H1 (cell line): Measurements from ENCODE around the gene HABP2. TPM values are rescaled to one million over a fixed set of nuclear protein-coding genes. Genes with fewer than 3 reads are reported as not detected.

Experiments used
- CTCF ChIA-PET: fragments of 300-600 bp; sonication (Branson Sonifier 250); formaldehyde crosslinking; loops from one replicate; lab custom pipeline; 2021; ENCODE audit not compliant: partially characterized antibody; lab: Charles Lee
- POLR2A ChIA-PET: fragments of 300-600 bp; sonication (Branson Sonifier 250); formaldehyde crosslinking; loops from one replicate; lab custom pipeline; 2021; ENCODE audit warnings: inconsistent platforms; ENCODE audit not compliant: partially characterized antibody; lab: Charles Lee
- DNase-seq, 2 experiments: peaks; one replicate each; pipeline versions ENCODE4 v3.0.0 to v3.0.0-alpha.2; 2010 to 2022; ENCODE audit warnings: low spot score in 2 of 2, low read depth in 1 of 2, mixed read lengths in 1 of 2
- FAIRE-seq: peaks from 2 replicates; lab custom pipeline; 2011; peaks lifted over from hg19 to GRCh38; lab: Jason Lieb, UNC
- H2AFZ ChIP-seq: 2 replicates; pipeline ENCODE4 v1.8.1; 2012; ENCODE audit warnings: low read length, inconsistent platforms
- H2AK5ac ChIP-seq: 2 replicates; pipeline ENCODE4 v1.6.1; 2013; ENCODE audit warnings: low read depth, low read length
- H2BK120ac ChIP-seq: replicated peaks from 2 replicates; pipeline ENCODE3; 2013; ENCODE audit warnings: low read depth, low read length, inconsistent platforms
- H2BK12ac ChIP-seq: 2 replicates; pipeline ENCODE4 v1.6.1; 2013; ENCODE audit warnings: low read depth, low read length
- H2BK15ac ChIP-seq: 2 replicates; pipeline ENCODE4 v1.6.1; 2013; ENCODE audit warnings: low read length
- H2BK20ac ChIP-seq: 2 replicates; pipeline ENCODE4 v1.6.1; 2013; ENCODE audit warnings: low read length
- H2BK5ac ChIP-seq: 2 replicates; pipeline ENCODE4 v1.6.1; 2013; ENCODE audit warnings: low read depth, low read length
- H3K14ac ChIP-seq: 2 replicates; pipeline ENCODE4 v1.6.1; 2013; ENCODE audit warnings: inconsistent platforms; ENCODE audit not compliant: insufficient read length
- H3K18ac ChIP-seq: 2 replicates; pipeline ENCODE4 v1.6.1; 2013; ENCODE audit warnings: low read length; ENCODE audit errors: extremely low read depth
- H3K23ac ChIP-seq: 2 replicates; pipeline ENCODE4 v1.6.1; 2013; ENCODE audit warnings: inconsistent platforms; ENCODE audit not compliant: insufficient read length
- H3K23me2 ChIP-seq: 2 replicates; pipeline ENCODE4 v1.6.1; 2013; ENCODE audit warnings: low read depth, low read length
- H3K27ac ChIP-seq: 2 replicates; pipeline ENCODE4 v1.6.1; 2011; ENCODE audit warnings: low read depth, low read length, inconsistent platforms
- H3K27me3 ChIP-seq, 4 experiments: replicated peaks in 1 of 4; 1 replicate in 1 of 4; 2 replicates in 3 of 4; pipeline versions ENCODE4 v1.6.1 to v1.8.1; 2011 to 2013; ENCODE audit warnings: low read length in 3 of 4, mild to moderate bottlenecking in 3 of 4, inconsistent platforms in 2 of 4, mixed read lengths in 2 of 4, moderate library complexity in 1 of 4; ENCODE audit not compliant: control insufficient read depth in 3 of 4, insufficient read depth in 3 of 4; ENCODE audit errors: extremely low read depth in 1 of 4
- H3K36me3 ChIP-seq, 4 experiments: 2 replicates each; pipeline versions ENCODE4 v1.6.1 to v1.8.1; 2011 to 2013; ENCODE audit warnings: mild to moderate bottlenecking in 4 of 4, low read length in 3 of 4, moderate library complexity in 2 of 4, control low read depth in 1 of 4, inconsistent platforms in 1 of 4; ENCODE audit not compliant: insufficient read depth in 4 of 4, control insufficient read depth in 2 of 4
- H3K4ac ChIP-seq: replicated peaks from 2 replicates; pipeline ENCODE3; 2013; ENCODE audit warnings: low read length, low read depth, mixed read lengths, inconsistent platforms; ENCODE audit not compliant: insufficient read length
- H3K4me1 ChIP-seq, 4 experiments: replicated peaks in 1 of 4; 1 replicate in 1 of 4; 2 replicates in 3 of 4; pipeline versions ENCODE4 v1.6.1 to v1.8.1; 2011 to 2013; ENCODE audit warnings: low read length in 3 of 4, inconsistent platforms in 2 of 4, mixed read lengths in 1 of 4; ENCODE audit not compliant: insufficient read depth in 4 of 4, control insufficient read depth in 3 of 4
- H3K4me2 ChIP-seq, 2 experiments: 2 replicates each; pipeline versions ENCODE4 v1.6.1 to v1.8.1; 2011 to 2013; ENCODE audit warnings: low read depth in 2 of 2, low read length in 2 of 2, control low read depth in 1 of 2, inconsistent platforms in 1 of 2, mild to moderate bottlenecking in 1 of 2; ENCODE audit not compliant: insufficient read depth in 1 of 2
- H3K4me3 ChIP-seq, 4 experiments: fragments of 200-600, 300-600 bp in 1 of 4; sonication (generic), shearing (Covaris generic), sonication (Bioruptor Twin) in 1 of 4; 2 replicates each; pipeline versions ENCODE4 v1.5.1 to v1.8.1; 2011 to 2016; ENCODE audit warnings: low read length in 4 of 4, low read depth in 3 of 4, control low read depth in 2 of 4, inconsistent platforms in 2 of 4, mild to moderate bottlenecking in 2 of 4, mixed read lengths in 1 of 4, moderate library complexity in 1 of 4; ENCODE audit not compliant: insufficient read depth in 2 of 4; ENCODE audit errors: extremely low read depth in 1 of 4
- H3K56ac ChIP-seq: replicated peaks from 2 replicates; pipeline ENCODE3; 2013; ENCODE audit warnings: low read depth, mild to moderate bottlenecking, mixed read lengths, low read length, inconsistent platforms; ENCODE audit not compliant: insufficient read length
- H3K79me1 ChIP-seq: 2 replicates; pipeline ENCODE4 v1.6.1; 2013; ENCODE audit warnings: low read depth, low read length, control low read depth
- H3K79me2 ChIP-seq, 2 experiments: 2 replicates each; pipeline versions ENCODE4 v1.6.1 to v1.8.1; 2012 to 2013; ENCODE audit warnings: low read length in 2 of 2, mild to moderate bottlenecking in 2 of 2, inconsistent platforms in 1 of 2; ENCODE audit not compliant: insufficient read depth in 2 of 2, control insufficient read depth in 1 of 2
- H3K9ac ChIP-seq, 4 experiments: replicated peaks in 1 of 4; 1 replicate in 1 of 4; 2 replicates in 3 of 4; pipeline versions ENCODE4 v1.6.1 to v1.8.1; 2011 to 2013; ENCODE audit warnings: low read depth in 3 of 4, low read length in 3 of 4, control low read depth in 2 of 4, mild to moderate bottlenecking in 2 of 4, moderate library complexity in 2 of 4, inconsistent platforms in 1 of 4; ENCODE audit errors: extremely low read depth in 1 of 4
- H3K9me3 ChIP-seq, 2 experiments: 2 replicates each; pipeline versions ENCODE4 v1.6.1 to v1.8.1; 2012 to 2013; ENCODE audit warnings: mild to moderate bottlenecking in 2 of 2, moderate library complexity in 2 of 2, control low read depth in 1 of 2, inconsistent platforms in 1 of 2, low read depth in 1 of 2, low read length in 1 of 2, mixed read lengths in 1 of 2; ENCODE audit not compliant: insufficient read depth in 2 of 2
- H4K20me1 ChIP-seq, 2 experiments: replicated peaks in 1 of 2; 2 replicates each; pipeline versions ENCODE3 to v1.8.1; 2011 to 2013; ENCODE audit warnings: inconsistent platforms in 2 of 2, low read length in 2 of 2, mild to moderate bottlenecking in 1 of 2; ENCODE audit not compliant: insufficient read depth in 2 of 2, control insufficient read depth in 1 of 2
- H4K5ac ChIP-seq: 2 replicates; pipeline ENCODE4 v1.6.1; 2013; ENCODE audit warnings: low read length, low read depth, mixed read lengths, inconsistent platforms; ENCODE audit not compliant: insufficient read length
- H4K8ac ChIP-seq: 2 replicates; pipeline ENCODE4 v1.8.0; 2013; ENCODE audit warnings: mild to moderate bottlenecking, moderate library complexity, low read length, inconsistent platforms; ENCODE audit not compliant: insufficient read depth; ENCODE audit errors: extremely low read depth
- H4K91ac ChIP-seq: replicated peaks from 2 replicates; pipeline ENCODE3; 2013; ENCODE audit warnings: low read length, mixed read lengths, inconsistent platforms; ENCODE audit not compliant: insufficient read length
- BCL11A ChIP-seq, 2 experiments: IDR thresholded peaks; one replicate each; pipeline ENCODE4 v1.6.1; 2011; ENCODE audit warnings: low read depth in 2 of 2, low read length in 2 of 2, mild to moderate bottlenecking in 2 of 2
- CEBPB ChIP-seq: IDR thresholded peaks from 2 replicates; pipeline ENCODE4 v1.6.1; 2012; ENCODE audit warnings: low read depth, low read length
- CHD1 ChIP-seq: IDR thresholded peaks from 2 replicates; pipeline ENCODE4 v1.6.1; 2012; ENCODE audit warnings: low read depth, low read length, improper control_type of control experiment
- EP300 ChIP-seq, 2 experiments: IDR thresholded peaks; 1 replicate in 1 of 2; 2 replicates in 1 of 2; pipeline ENCODE4 v1.6.1; 2011 to 2012; ENCODE audit warnings: low read depth in 2 of 2, low read length in 2 of 2, mild to moderate bottlenecking in 2 of 2, borderline replicate concordance in 1 of 2, inconsistent platforms in 1 of 2, moderate library complexity in 1 of 2
- EZH2 ChIP-seq: fragments of 200-600 bp; sonication (generic); IDR thresholded peaks from 2 replicates; pipeline ENCODE4 v1.7.1; 2012; ENCODE audit warnings: low read depth, mild to moderate bottlenecking, moderate library complexity, low read length, inconsistent platforms; ENCODE audit not compliant: severe bottlenecking
- GABPA ChIP-seq: IDR thresholded peaks from 2 replicates; pipeline ENCODE4 v1.6.1; 2011; ENCODE audit warnings: mild to moderate bottlenecking, low read length, moderate library complexity, borderline replicate concordance; ENCODE audit not compliant: insufficient read depth
- GTF2F1 ChIP-seq: IDR thresholded peaks from 2 replicates; pipeline ENCODE4 v1.6.1; 2012; ENCODE audit warnings: low read depth, low read length, improper control_type of control experiment, borderline replicate concordance
- JUND ChIP-seq: IDR thresholded peaks from 2 replicates; pipeline ENCODE4 v1.6.1; 2011; ENCODE audit warnings: mild to moderate bottlenecking, improper control_type of control experiment, low read length
- KDM4A ChIP-seq: IDR thresholded peaks from one replicate; pipeline ENCODE4 v1.7.1; 2012; ENCODE audit warnings: low read depth, mild to moderate bottlenecking, moderate library complexity, low read length, inconsistent platforms; ENCODE audit not compliant: severe bottlenecking
- POLR2A ChIP-seq, 2 experiments: IDR thresholded peaks; 1 replicate in 1 of 2; 2 replicates in 1 of 2; pipeline ENCODE4 v1.6.1; 2011; ENCODE audit warnings: low read depth in 2 of 2, low read length in 2 of 2, mild to moderate bottlenecking in 2 of 2; ENCODE audit errors: control extremely low read depth in 1 of 2
- SIN3A ChIP-seq, 2 experiments: IDR thresholded peaks in 1 of 2; conservative IDR thresholded peaks in 1 of 2; 2 replicates each; pipeline ENCODE4 v1.6.1; 2011 to 2012; ENCODE audit warnings: low read length in 2 of 2, improper control_type of control experiment in 1 of 2, low read depth in 1 of 2, mild to moderate bottlenecking in 1 of 2
- SP2 ChIP-seq: IDR thresholded peaks from 2 replicates; pipeline ENCODE4 v1.6.1; 2012; ENCODE audit warnings: mild to moderate bottlenecking, low read length, inconsistent platforms
- SUZ12 ChIP-seq: fragments of 200-600 bp; sonication (generic); IDR thresholded peaks from 2 replicates; pipeline ENCODE4 v1.6.1; 2012; ENCODE audit warnings: mild to moderate bottlenecking, inconsistent platforms, low read length, moderate library complexity, mixed read lengths
- YY1 ChIP-seq: IDR thresholded peaks from 2 replicates; pipeline ENCODE4 v1.6.1; 2011; ENCODE audit warnings: low read depth, mild to moderate bottlenecking, low read length
- WGBS, 2 experiments: shearing (Covaris generic) in 1 of 2; methylation state at CpG; one replicate each; pipeline versions ENCODE4 v1.1.6 to v1.1.7; 2013 to 2015; ENCODE audit warnings: low lambda C conversion rate in 2 of 2, mixed read lengths in 2 of 2, inconsistent platforms in 1 of 2, low coverage in 1 of 2, missing lambda C conversion rate in 1 of 2; ENCODE audit not compliant: insufficient replicate concordance in 2 of 2, insufficient coverage in 1 of 2, insufficient read length in 1 of 2; ENCODE audit errors: extremely low coverage in 1 of 2, missing lambda C conversion rate in 1 of 2; 5-methylcytosine and 5-hydroxymethylcytosine counted together
- polyA plus RNA-seq, 7 experiments: library from polyadenylated mRNA; depleted of rRNA in 3 of 7; stranded (reverse) in 5 of 7; unstranded in 2 of 7; fragments of >200 nt in 5 of 7; fragments of 200-250 nt in 2 of 7; gene quantifications; 1 replicate in 5 of 7; 2 replicates in 1 of 7; 4 replicates in 1 of 7; pipeline versions ENCODE4 v1.2.1 to v1.2.3, GENCODE V29; 2011 to 2013; ENCODE audit warnings: missing spikeins in 2 of 7, mixed read lengths in 2 of 7
- total RNA-seq: library from RNA; stranded (reverse); fragmentation: NEBNext Ultra II Directional; extraction: Animal tissue kit (Norgen Biotek cat#: 25700); gene quantifications from 2 replicates; pipeline ENCODE4 v1.2.1, GENCODE V29; 2021

Gene HABP2
- total and polyA plus RNA-seq, 2 of the 8 experiments (the other 6 are each of a cell fraction or from before 2014, with no cell fraction given) = not detected

DNA sequence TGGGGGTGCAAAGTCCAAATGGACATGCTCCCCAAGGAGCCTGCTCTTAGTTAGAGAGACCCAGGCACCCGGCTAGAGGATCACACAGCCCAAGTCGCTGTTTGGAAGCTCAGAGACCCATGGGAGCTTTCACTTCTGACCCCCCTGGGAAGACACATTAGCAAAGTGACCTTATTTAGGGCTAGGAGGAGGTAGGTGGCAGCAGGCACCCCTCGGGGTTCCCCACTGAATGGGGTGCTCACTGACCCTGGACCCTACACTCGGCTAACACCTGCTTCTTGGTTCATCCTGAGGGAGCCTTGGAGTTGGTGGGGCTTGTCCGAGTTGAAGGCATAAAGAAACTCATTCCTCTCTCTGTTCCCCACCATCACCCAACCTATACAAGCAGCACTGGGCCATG, 27.1 kb upstream of the HABP2 start:
- no peak overlapping the region for H2BK15ac ChIP-seq
- H3K23me2 ChIP-seq = no peaks in the 10 kb centered on the region
- no peak overlapping the region for H2BK120ac ChIP-seq
- WGBS, 2 experiments = 83% methylated on average over 4 of the region's 5 CpGs; no CpG with 5 or more reads in 1 of the 2 experiments
- DNase-seq = no peak
- H2BK5ac ChIP-seq = no peak overlapping the region
- no peak overlapping the region for H3K4me2 ChIP-seq
- ChIA-PET POLR2A (no interaction called here), CTCF (interaction anchor here (0.5 to 8.0 kb wide), 12 partner anchors 10 to 313 kb away, joined by 3 to 51 read pairs (median 4); no protein-coding TSS in a partner anchor)
- no peak overlapping the region for H4K91ac ChIP-seq
- H3K4me1 ChIP-seq = no peaks in the 10 kb centered on the region
- H3K23ac ChIP-seq = no peak overlapping the region
- H3K56ac ChIP-seq = no peak overlapping the region
- H4K20me1 ChIP-seq = no peaks in the 10 kb centered on the region
- H3K9ac ChIP-seq = no peak overlapping the region
- no peak overlapping the region for H2AK5ac ChIP-seq
- peaks cover 0 to 2% (median 0%) of the 10 kb centered on the region in 4 experiments; a peak in 2 of 7 replicates for H3K27me3 ChIP-seq
- H2BK20ac ChIP-seq = no peak overlapping the region
- H4K8ac ChIP-seq = no peak overlapping the region
- H3K27ac ChIP-seq = no peak overlapping the region
- H3K18ac ChIP-seq = no peak overlapping the region
- no peak overlapping the region for H2BK12ac ChIP-seq
- no peak overlapping the region for H3K4ac ChIP-seq
- no peaks in the 10 kb centered on the region for H3K79me2 ChIP-seq
- H2AFZ ChIP-seq = no peak overlapping the region
- no peak overlapping the region for H3K4me3 ChIP-seq
- FAIRE-seq = no peak
- H3K9me3 ChIP-seq = no peaks in the 10 kb centered on the region
- H3K14ac ChIP-seq = no peak overlapping the region
- H3K36me3 ChIP-seq = no peaks in the 10 kb centered on the region
- no peak overlapping the region for H4K5ac ChIP-seq
- no peaks in the 10 kb centered on the region for H3K79me1 ChIP-seq
- TF ChIP-seq POLR2A (IDR thresholded peaks at IDR 0.05; ENCODE audit: control extremely low read depth in 1 of 2, low read depth in 2 of 2, low read length in 2 of 2) (no peak), CEBPB (no peak), GABPA (no peak), CHD1 (no peak), JUND (no peak), SP2 (no peak), GTF2F1 (no peak), KDM4A (no peak), YY1 (no peak), SUZ12 (no peak), EZH2 (no peak), BCL11A (IDR thresholded peaks at IDR 0.05; ENCODE audit: low read depth in 2 of 2, low read length in 2 of 2) (no peak), EP300 (IDR thresholded peaks at IDR 0.05; ENCODE audit: borderline replicate concordance in 1 of 2, low read depth in 2 of 2, low read length in 2 of 2) (no peak), SIN3A (conservative IDR thresholded peaks at IDR 0.05 in 1 of 2, IDR thresholded peaks at IDR 0.05 in 1 of 2; ENCODE audit: low read depth in 1 of 2, low read length in 2 of 2) (no peak)
